H9 (cell line): ENCODE measurements around the gene SULF2. TPM values are rescaled to one million over a fixed set of nuclear protein-coding genes. Genes with fewer than 3 reads are reported as not detected.

Experiments used
- DNase-seq: peaks from one replicate; pipeline ENCODE4 v3.0.0-alpha.2; 2017
- H2AFZ ChIP-seq: one replicate; pipeline ENCODE4 v1.6.1; 2013; ENCODE audit warnings: mild to moderate bottlenecking, low read length, control low read depth, moderate library complexity
- H2AK5ac ChIP-seq: 2 replicates; pipeline ENCODE4 v1.6.1; 2013; ENCODE audit warnings: low read length, control low read depth, mixed read lengths; ENCODE audit not compliant: insufficient read length
- H2BK120ac ChIP-seq: one replicate; pipeline ENCODE4 v1.6.1; 2013; ENCODE audit warnings: low read depth, mild to moderate bottlenecking, low read length, control low read depth, inconsistent platforms; ENCODE audit not compliant: poor library complexity, severe bottlenecking
- H2BK12ac ChIP-seq: 2 replicates; pipeline ENCODE4 v1.6.1; 2013; ENCODE audit warnings: low read length, control low read depth, mixed read lengths, low read depth; ENCODE audit not compliant: insufficient read length
- H2BK15ac ChIP-seq: 2 replicates; pipeline ENCODE4 v1.6.1; 2013; ENCODE audit warnings: low read depth, low read length, control low read depth
- H2BK20ac ChIP-seq: one replicate; pipeline ENCODE4 v1.6.1; 2013; ENCODE audit warnings: low read depth, mild to moderate bottlenecking, low read length, control low read depth, inconsistent platforms; ENCODE audit not compliant: poor library complexity, severe bottlenecking
- H2BK5ac ChIP-seq: 2 replicates; pipeline ENCODE4 v1.6.1; 2013; ENCODE audit warnings: low read length, control low read depth, mixed read lengths; ENCODE audit not compliant: insufficient read length
- H3K14ac ChIP-seq: 2 replicates; pipeline ENCODE4 v1.6.1; 2013; ENCODE audit warnings: low read length, control low read depth; ENCODE audit not compliant: insufficient read depth
- H3K18ac ChIP-seq: 2 replicates; pipeline ENCODE4 v1.6.1; 2013; ENCODE audit warnings: low read depth, mild to moderate bottlenecking, mixed read lengths, low read length, control low read depth; ENCODE audit not compliant: insufficient read length
- H3K23ac ChIP-seq: 2 replicates; pipeline ENCODE4 v1.6.1; 2013; ENCODE audit warnings: low read length, control low read depth, mixed read lengths, low read depth; ENCODE audit not compliant: insufficient read length
- H3K23me2 ChIP-seq: 2 replicates; pipeline ENCODE4 v1.6.1; 2013; ENCODE audit warnings: low read depth, mild to moderate bottlenecking, mixed read lengths, low read length, control low read depth; ENCODE audit not compliant: insufficient read length, poor library complexity, severe bottlenecking
- H3K27ac ChIP-seq: 2 replicates; pipeline ENCODE4 v1.5.1; 2013; ENCODE audit warnings: low read length, control low read depth, mixed read lengths, low read depth; ENCODE audit not compliant: insufficient read length
- H3K27me3 ChIP-seq: 2 replicates; pipeline ENCODE4 v1.6.1; 2013; ENCODE audit warnings: low read length, control low read depth, inconsistent platforms; ENCODE audit not compliant: insufficient read depth
- H3K4ac ChIP-seq: 2 replicates; pipeline ENCODE4 v1.6.1; 2013; ENCODE audit warnings: low read depth, mild to moderate bottlenecking, control low read depth, inconsistent platforms, low read length, moderate library complexity
- H3K4me1 ChIP-seq: 2 replicates; pipeline ENCODE4 v1.6.1; 2013; ENCODE audit warnings: low read length, control low read depth, inconsistent platforms; ENCODE audit not compliant: insufficient read depth
- H3K4me2 ChIP-seq: 2 replicates; pipeline ENCODE4 v1.6.1; 2013; ENCODE audit warnings: low read length, control low read depth, mixed read lengths; ENCODE audit not compliant: insufficient read length, insufficient read depth
- H3K56ac ChIP-seq: 2 replicates; pipeline ENCODE4 v1.6.1; 2013; ENCODE audit warnings: low read depth, mild to moderate bottlenecking, mixed read lengths, low read length, control low read depth; ENCODE audit not compliant: insufficient read length
- H3K79me1 ChIP-seq: 2 replicates; pipeline ENCODE4 v1.6.1; 2013; ENCODE audit warnings: low read depth, mild to moderate bottlenecking, moderate library complexity, low read length, control low read depth, inconsistent platforms; ENCODE audit not compliant: insufficient read depth, poor library complexity, severe bottlenecking
- H3K79me2 ChIP-seq: 2 replicates; pipeline ENCODE4 v1.6.1; 2013; ENCODE audit warnings: low read length, control low read depth, inconsistent platforms; ENCODE audit not compliant: insufficient read depth
- H3K9ac ChIP-seq: 2 replicates; pipeline ENCODE4 v1.6.1; 2013; ENCODE audit warnings: low read length, control low read depth, mixed read lengths; ENCODE audit not compliant: insufficient read length; ENCODE audit errors: extremely low read depth
- H3K9me3 ChIP-seq: one replicate; pipeline ENCODE4 v1.6.1; 2013; ENCODE audit warnings: low read depth, low read length, inconsistent platforms; ENCODE audit not compliant: control insufficient read depth
- H3T11ph ChIP-seq: one replicate; pipeline ENCODE4 v1.6.1; 2013; ENCODE audit warnings: mild to moderate bottlenecking, low read length, control low read depth, inconsistent platforms
- H4K20me1 ChIP-seq: one replicate; pipeline ENCODE4 v1.6.1; 2013; ENCODE audit not compliant: control insufficient read depth, insufficient read length, insufficient read depth
- H4K5ac ChIP-seq: 2 replicates; pipeline ENCODE4 v1.6.1; 2013; ENCODE audit warnings: low read depth, mild to moderate bottlenecking, mixed read lengths, low read length, control low read depth; ENCODE audit not compliant: insufficient read length
- H4K8ac ChIP-seq: replicated peaks from 2 replicates; pipeline ENCODE4 v1.6.1; 2013; ENCODE audit warnings: low read length, control low read depth, mixed read lengths, low read depth; ENCODE audit not compliant: insufficient read length
- H4K91ac ChIP-seq: 2 replicates; pipeline ENCODE4 v1.6.1; 2013; ENCODE audit warnings: low read depth, mild to moderate bottlenecking, moderate library complexity, mixed read lengths, low read length, control low read depth; ENCODE audit not compliant: insufficient read length
- H3K27ac Mint-ChIP-seq, 3 experiments: 2 replicates in 2 of 3; 3 replicates in 1 of 3; pipeline ENCODE4 v1.8.0; 2020 to 2021; ENCODE audit warnings: mixed read lengths in 3 of 3, mild to moderate bottlenecking in 1 of 3, moderate library complexity in 1 of 3
- H3K27me3 Mint-ChIP-seq: 2 replicates; pipeline ENCODE4 v1.8.0; 2021; ENCODE audit warnings: low read depth, mild to moderate bottlenecking, moderate library complexity, mixed read lengths
- H3K36me3 Mint-ChIP-seq, 3 experiments: 2 replicates in 2 of 3; 3 replicates in 1 of 3; pipeline ENCODE4 v1.8.0; 2020 to 2021; ENCODE audit warnings: low read depth in 3 of 3, mixed read lengths in 3 of 3; ENCODE audit not compliant: insufficient read depth in 1 of 3
- H3K4me1 Mint-ChIP-seq, 2 experiments: 2 replicates each; pipeline ENCODE4 v1.8.0; 2020; ENCODE audit warnings: mixed read lengths in 2 of 2
- H3K4me3 Mint-ChIP-seq, 2 experiments: 2 replicates in 1 of 2; 3 replicates in 1 of 2; pipeline ENCODE4 v1.8.0; 2020 to 2021; ENCODE audit warnings: mild to moderate bottlenecking in 2 of 2, mixed read lengths in 2 of 2, moderate library complexity in 1 of 2
- H3K9me3 Mint-ChIP-seq, 2 experiments: 2 replicates in 1 of 2; 3 replicates in 1 of 2; pipeline ENCODE4 v1.8.0; 2020; ENCODE audit warnings: mild to moderate bottlenecking in 2 of 2, mixed read lengths in 2 of 2, moderate library complexity in 1 of 2
- WGBS: extraction: QIAGEN DNeasy Blood & Tissue Kit; methylation state at CpG from one replicate; pipeline ENCODE4 v1.1.7; 2013; ENCODE audit warnings: missing lambda C conversion rate, low lambda C conversion rate, mixed read lengths; ENCODE audit not compliant: insufficient read length; ENCODE audit errors: extremely low coverage; 5-methylcytosine and 5-hydroxymethylcytosine counted together
- total RNA-seq: library from RNA; stranded (reverse); gene quantifications from 2 replicates; pipeline ENCODE4 v1.2.1, GENCODE V29; 2021
- TF ChIP-seq, protein P1 (sequence below): fragments of 200-600 bp; sonication (generic); conservative IDR thresholded peaks from 3 replicates; pipeline ENCODE4 v1.8.0; 2021; ENCODE audit warnings: antibody characterized with exemption, mild to moderate bottlenecking

SULF2 gene
- total RNA-seq, 1 experiment from 2014 or later = 31.2 TPM

GRCh38 chr20:47659904-47660601 lies 125.2 kb downstream of the SULF2 start:
- Histone ChIP-seq H3K4me1 (0 out of 2 replicates have a peak, but pooled peaks cover 1% of the 10 kb centered on the region), H2BK5ac (no peak overlapping the region), H3K9me3 (no peaks in the 10 kb centered on the region), H4K91ac (no peak overlapping the region), H3T11ph (no peak overlapping the region), H2BK12ac (no peak overlapping the region), H2BK120ac (no peak overlapping the region), H3K4ac (no peak overlapping the region), H3K9ac (no peak overlapping the region), H3K14ac (no peak overlapping the region), H2AK5ac (no peak overlapping the region), H3K18ac (no peak overlapping the region), H3K23ac (no peak overlapping the region), H3K4me2 (no peak overlapping the region), H4K8ac (no peak overlapping the region), H4K20me1 (no peaks in the 10 kb centered on the region), H2BK15ac (no peak overlapping the region), H2AFZ (no peak overlapping the region), H3K27me3 (no peaks in the 10 kb centered on the region), H2BK20ac (no peak overlapping the region), H3K79me1 (no peaks in the 10 kb centered on the region), H4K5ac (no peak overlapping the region), H3K56ac (no peak overlapping the region), H3K79me2 (no peaks in the 10 kb centered on the region), H3K23me2 (no peaks in the 10 kb centered on the region), H3K27ac (no peak overlapping the region)
- H3K4me3 Mint-ChIP-seq = no peak overlapping the region
- TF ChIP-seq, protein P1, sequence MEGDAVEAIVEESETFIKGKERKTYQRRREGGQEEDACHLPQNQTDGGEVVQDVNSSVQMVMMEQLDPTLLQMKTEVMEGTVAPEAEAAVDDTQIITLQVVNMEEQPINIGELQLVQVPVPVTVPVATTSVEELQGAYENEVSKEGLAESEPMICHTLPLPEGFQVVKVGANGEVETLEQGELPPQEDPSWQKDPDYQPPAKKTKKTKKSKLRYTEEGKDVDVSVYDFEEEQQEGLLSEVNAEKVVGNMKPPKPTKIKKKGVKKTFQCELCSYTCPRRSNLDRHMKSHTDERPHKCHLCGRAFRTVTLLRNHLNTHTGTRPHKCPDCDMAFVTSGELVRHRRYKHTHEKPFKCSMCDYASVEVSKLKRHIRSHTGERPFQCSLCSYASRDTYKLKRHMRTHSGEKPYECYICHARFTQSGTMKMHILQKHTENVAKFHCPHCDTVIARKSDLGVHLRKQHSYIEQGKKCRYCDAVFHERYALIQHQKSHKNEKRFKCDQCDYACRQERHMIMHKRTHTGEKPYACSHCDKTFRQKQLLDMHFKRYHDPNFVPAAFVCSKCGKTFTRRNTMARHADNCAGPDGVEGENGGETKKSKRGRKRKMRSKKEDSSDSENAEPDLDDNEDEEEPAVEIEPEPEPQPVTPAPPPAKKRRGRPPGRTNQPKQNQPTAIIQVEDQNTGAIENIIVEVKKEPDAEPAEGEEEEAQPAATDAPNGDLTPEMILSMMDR = no peak
- peaks cover 3% of the 10 kb centered on the region; the same call in 1 of the 2 replicates for H3K27me3 Mint-ChIP-seq
- H3K9me3 Mint-ChIP-seq = no peaks in the 10 kb centered on the region
- DNase-seq = no peak
- no CpG with 5 or more reads among the region's 7 CpGs for WGBS
- H3K27ac Mint-ChIP-seq = no peak overlapping the region; a peak in 1 of 7 replicates
- H3K36me3 Mint-ChIP-seq = peaks cover 0 to 26% (median 19%) of the 10 kb centered on the region in 3 experiments; a peak in 5 of 7 replicates
- H3K4me1 Mint-ChIP-seq = peaks cover 18 to 19% of the 10 kb centered on the region in 2 experiments
